Measurements from ENCODE around the gene THSD7A.

DNA sequence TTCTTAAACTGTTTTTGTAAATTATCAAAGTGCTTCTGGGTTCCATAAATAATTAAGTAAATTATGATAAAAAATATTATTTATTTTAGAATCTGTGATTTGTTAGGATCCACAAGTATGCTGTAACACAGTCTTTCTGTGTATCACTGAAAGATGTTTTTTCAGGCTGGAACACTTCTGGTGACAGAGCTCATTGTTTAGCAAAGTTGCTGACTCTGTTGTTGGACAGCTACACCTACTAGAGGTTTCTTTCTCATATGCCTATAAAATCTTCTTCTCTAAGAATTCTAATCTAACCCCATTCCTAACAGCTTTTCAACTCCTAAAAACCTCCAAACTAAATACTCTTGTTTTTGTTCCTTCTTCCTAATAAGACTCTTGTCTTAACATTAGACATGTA lies 176.8 kb downstream of the THSD7A start:
- no peak for TF ChIP-seq EZH2 (IDR thresholded peaks at IDR 0.05; ENCODE audit: borderline replicate concordance)
- TF ChIP-seq, protein P1, sequence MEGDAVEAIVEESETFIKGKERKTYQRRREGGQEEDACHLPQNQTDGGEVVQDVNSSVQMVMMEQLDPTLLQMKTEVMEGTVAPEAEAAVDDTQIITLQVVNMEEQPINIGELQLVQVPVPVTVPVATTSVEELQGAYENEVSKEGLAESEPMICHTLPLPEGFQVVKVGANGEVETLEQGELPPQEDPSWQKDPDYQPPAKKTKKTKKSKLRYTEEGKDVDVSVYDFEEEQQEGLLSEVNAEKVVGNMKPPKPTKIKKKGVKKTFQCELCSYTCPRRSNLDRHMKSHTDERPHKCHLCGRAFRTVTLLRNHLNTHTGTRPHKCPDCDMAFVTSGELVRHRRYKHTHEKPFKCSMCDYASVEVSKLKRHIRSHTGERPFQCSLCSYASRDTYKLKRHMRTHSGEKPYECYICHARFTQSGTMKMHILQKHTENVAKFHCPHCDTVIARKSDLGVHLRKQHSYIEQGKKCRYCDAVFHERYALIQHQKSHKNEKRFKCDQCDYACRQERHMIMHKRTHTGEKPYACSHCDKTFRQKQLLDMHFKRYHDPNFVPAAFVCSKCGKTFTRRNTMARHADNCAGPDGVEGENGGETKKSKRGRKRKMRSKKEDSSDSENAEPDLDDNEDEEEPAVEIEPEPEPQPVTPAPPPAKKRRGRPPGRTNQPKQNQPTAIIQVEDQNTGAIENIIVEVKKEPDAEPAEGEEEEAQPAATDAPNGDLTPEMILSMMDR (IDR thresholded peaks at IDR 0.05; ENCODE audit: poor library complexity): no peak

Measured in hepatocyte (in vitro differentiated cells).